NT2/D1 (cell line): ENCODE data around the gene KCNT1.

ENCODE experiments used
- YY1 ChIP-seq: IDR thresholded peaks from 2 replicates; pipeline ENCODE4 v1.6.1; 2011; ENCODE audit not compliant: insufficient read length, insufficient read depth
- ZNF274 ChIP-seq: IDR thresholded peaks from 2 replicates; pipeline ENCODE4 v1.6.1; 2011; ENCODE audit warnings: mild to moderate bottlenecking, low read depth, low read length

GRCh38 chr9:135764731-135765130 lies 62.7 kb downstream of the KCNT1 start:
- no peak for TF ChIP-seq YY1
- TF ChIP-seq ZNF274 = no peak
